Measurements from ENCODE around the gene TLCD3A.

Gene TLCD3A

DNA sequence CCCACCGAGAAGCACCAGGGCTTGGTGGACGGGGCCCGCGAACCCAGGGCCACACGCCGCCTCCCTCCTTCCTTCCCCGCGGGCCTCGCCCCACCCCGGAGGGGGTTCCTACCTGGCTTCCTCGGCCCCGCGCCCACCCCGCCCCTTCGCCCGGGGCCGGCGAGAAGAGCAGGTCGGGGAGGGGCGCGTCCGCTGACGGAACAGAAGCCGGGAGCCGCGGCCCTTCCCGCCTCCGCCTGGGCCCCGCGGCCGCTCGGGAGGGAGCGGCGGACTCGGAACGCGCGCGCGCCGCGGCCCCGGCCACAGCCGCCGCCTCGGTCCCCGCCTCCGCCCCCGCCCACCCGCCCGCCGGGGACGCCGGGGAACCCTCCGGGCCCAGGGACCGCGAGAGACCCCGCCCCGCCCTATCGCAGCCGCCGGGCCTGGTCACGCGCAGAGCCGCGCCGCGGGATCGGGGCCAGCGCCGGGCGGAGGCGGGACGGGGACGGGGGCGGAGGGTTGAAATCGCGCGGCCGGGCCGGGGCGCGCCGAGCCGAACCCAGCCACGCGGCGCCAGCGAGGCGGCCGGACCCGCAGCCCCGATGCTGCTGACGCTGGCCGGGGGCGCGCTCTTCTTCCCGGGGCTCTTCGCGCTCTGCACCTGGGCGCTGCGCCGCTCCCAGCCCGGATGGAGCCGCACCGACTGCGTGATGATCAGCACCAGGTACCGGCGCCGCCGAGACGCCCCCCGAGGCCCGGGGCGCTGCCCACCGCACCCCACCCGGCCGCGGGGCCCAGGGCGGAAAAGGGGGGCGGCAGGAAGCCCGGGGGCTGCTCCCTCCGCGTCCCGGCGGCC lies at the start of gene TLCD3A:
TLCD3A (plus strand) TSS at position 530 of the 835 bp plus-strand sequence; CDS start at position 582, 52 bp downstream.
- DNase-seq (ENCODE audit: low read depth): no peak

DNA sequence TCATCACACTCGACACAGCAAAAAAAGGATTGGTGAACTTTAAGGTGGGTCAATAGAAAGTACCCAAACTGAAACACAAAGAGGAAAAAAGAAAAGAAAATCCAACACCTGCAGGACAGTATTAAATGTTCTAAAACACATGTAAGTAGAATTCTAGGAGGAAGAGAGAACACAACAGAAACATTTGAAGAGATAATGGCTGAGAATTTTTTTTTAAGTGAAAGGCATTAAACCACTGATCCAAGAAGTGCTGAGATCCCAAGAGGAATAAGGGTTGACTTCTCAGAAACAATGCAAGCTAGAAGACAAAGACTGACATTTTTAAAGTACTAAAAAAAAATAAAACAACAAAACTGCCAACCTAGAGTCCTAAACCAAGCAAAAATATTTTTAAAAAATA lies 49.4 kb upstream of the TLCD3A start:
- no peak overlapping the region for H3K4me3 ChIP-seq (ENCODE audit: low read depth, low read length)
- TF ChIP-seq, protein P1, sequence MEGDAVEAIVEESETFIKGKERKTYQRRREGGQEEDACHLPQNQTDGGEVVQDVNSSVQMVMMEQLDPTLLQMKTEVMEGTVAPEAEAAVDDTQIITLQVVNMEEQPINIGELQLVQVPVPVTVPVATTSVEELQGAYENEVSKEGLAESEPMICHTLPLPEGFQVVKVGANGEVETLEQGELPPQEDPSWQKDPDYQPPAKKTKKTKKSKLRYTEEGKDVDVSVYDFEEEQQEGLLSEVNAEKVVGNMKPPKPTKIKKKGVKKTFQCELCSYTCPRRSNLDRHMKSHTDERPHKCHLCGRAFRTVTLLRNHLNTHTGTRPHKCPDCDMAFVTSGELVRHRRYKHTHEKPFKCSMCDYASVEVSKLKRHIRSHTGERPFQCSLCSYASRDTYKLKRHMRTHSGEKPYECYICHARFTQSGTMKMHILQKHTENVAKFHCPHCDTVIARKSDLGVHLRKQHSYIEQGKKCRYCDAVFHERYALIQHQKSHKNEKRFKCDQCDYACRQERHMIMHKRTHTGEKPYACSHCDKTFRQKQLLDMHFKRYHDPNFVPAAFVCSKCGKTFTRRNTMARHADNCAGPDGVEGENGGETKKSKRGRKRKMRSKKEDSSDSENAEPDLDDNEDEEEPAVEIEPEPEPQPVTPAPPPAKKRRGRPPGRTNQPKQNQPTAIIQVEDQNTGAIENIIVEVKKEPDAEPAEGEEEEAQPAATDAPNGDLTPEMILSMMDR (IDR thresholded peaks at IDR 0.05; ENCODE audit: low read depth, low read length, missing control alignments): no peak
- no peak for DNase-seq (ENCODE audit: low read depth)

More for the DNA sequence above, at the start of gene TLCD3A:
- H3K4me3 ChIP-seq (ENCODE audit: low read depth, low read length): peak within 1 kb of the TSS; percentile 80
- TF ChIP-seq, protein P1 (IDR thresholded peaks at IDR 0.05; ENCODE audit: low read depth, low read length, missing control alignments): no peak

DNA sequence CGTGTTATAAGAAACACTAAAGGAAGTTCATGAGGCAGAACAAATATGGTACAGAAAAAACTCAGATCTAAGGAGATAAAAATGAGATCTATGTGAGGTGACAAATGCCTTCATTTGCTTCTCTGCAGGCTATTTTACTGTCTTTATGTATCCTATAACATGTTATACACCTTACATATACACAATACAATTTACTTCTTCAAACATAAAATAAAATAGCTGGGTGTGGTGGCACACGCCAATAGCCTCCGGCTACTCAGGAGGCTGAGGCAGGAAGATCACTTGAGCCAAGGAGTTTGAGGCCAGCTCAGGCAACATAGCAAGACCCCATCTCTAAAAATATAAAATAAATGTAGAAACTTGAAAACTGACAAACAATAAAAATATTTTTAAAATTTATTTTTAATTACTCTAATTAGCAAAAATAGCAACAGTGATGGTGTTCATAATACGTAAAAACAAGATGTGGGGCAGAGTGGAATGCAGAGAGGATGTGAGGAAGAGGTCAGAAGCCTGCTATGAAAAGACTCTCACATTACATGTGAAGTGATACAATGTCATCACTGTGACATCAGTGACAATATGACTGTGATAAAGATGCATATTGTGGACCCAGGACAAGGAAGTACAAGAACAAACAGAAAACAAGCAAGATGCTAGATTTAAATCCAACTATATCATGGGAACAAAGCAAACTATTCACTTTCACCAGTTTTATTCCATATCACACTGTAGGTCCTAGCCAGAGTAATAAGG lies 48.7 kb upstream of the TLCD3A start:
- DNase-seq (ENCODE audit: low read depth): no peak
- no peak overlapping the region for H3K4me3 ChIP-seq (ENCODE audit: low read depth, low read length)
- TF ChIP-seq, protein P1 (IDR thresholded peaks at IDR 0.05; ENCODE audit: low read depth, low read length, missing control alignments): no peak

DNA sequence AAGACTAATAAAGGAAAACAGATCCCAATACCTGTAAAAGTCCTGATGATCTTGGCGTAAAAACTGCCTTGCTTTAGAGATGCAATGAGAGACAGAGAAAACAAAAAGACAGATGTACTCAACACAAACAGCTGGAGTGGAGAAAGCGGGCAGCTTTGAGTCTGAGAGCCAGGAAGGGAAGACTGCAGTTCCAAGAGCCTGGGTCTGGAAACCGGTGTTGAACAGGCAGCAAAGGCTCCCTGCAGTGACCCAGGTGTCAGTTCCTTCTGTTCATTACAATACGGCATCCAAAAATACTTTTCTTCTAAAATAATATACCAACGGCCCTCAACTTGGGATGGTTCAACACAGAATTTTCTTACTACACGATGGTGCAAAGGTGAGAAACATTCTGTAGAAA lies 47.4 kb upstream of the TLCD3A start:
- H3K4me3 ChIP-seq (ENCODE audit: low read depth, low read length): no peak overlapping the region
- TF ChIP-seq, protein P1 (IDR thresholded peaks at IDR 0.05; ENCODE audit: low read depth, low read length, missing control alignments): no peak
- DNase-seq (ENCODE audit: low read depth): no peak

DNA sequence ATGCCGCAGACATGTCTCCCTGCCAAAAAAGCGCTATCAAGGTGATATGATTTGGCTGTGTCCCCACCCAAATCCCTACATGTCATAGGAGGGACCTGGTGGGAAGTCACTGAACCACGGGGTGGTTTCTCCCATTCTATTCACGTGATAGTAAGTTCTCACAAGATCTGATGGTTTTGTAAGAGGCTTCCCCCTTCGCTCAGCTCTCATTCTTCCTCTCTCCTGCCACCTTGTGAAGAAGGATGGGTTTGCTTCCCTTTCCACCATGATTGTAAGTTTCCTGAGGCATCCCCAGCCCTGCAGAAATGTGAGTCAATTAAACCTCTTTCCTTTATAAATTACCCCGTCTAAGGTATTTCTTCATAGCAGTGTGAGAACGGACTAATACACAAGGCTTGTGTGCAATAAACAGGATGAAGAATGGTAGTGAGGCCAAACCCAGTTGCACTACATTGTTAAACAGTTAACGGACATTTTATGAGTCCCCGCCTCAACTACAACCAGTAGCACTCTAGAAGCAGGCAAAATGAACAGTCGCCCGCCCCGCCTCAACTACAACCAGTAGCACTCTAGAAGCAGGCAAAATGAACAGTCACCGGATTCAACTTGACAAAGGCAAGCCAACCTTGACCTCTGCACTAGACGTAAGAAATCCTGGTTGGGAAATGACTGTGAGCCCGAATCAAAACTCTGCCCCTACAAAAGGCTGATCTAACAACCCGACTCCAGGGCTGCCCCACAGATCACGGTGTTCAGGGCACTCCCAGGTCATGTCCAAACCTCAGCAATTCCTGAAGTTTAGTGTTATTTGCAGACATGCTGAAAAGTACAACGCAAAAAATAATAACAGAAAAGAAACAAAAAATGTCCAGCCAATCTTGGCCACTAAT lies 44.1 kb upstream of the TLCD3A start:
- no peak for DNase-seq (ENCODE audit: low read depth)
- TF ChIP-seq, protein P1 (IDR thresholded peaks at IDR 0.05; ENCODE audit: low read depth, low read length, missing control alignments): no peak
- H3K4me3 ChIP-seq (ENCODE audit: low read depth, low read length): no peak overlapping the region

DNA sequence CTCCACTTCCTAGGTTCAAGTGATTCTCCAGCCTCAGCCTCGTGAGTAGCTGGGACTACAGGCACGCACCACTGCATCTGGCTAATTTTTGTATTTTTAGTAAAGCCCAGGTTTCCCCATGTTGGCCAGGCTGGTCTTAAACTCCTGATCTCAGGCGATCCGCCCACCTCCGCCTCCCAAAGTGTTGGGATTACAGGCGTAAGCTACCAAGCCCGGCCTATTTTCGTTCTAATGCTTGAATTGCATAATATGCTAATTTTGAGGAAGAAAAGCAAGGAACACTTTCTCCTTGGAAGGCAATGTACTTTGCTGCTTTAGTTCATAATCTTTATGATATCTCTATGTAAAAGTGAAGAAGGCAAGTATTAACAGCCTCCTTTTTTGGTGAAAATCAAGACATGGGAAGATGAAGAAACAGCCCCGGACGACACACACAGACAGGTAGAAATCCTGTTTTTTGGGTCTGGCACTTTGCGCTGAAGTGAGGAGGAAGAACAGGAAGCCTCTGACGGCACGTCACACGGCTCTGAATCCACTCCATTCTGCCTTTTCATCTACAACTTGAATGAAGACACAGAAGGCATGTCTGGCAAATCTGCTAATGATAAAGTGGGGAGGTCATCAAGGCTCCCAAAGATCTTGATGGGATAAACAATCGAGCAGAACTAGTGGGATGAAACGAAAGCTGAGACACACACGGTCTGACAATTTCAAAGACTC lies 42.7 kb upstream of the TLCD3A start:
- DNase-seq (ENCODE audit: low read depth): no peak
- TF ChIP-seq, protein P1 (IDR thresholded peaks at IDR 0.05; ENCODE audit: low read depth, low read length, missing control alignments): no peak
- H3K4me3 ChIP-seq (ENCODE audit: low read depth, low read length): no peak overlapping the region
